Measurements from ENCODE around the gene RPS26. TPM values are rescaled to one million over a fixed set of nuclear protein-coding genes. Genes with fewer than 3 reads are reported as not detected.

RPS26 gene
- total and polyA plus RNA-seq, 9 of the 15 experiments (the other 6 are each of a cell fraction or from before 2014, with no cell fraction given): 70.2 to 1,589 (median 852) TPM

DNA sequence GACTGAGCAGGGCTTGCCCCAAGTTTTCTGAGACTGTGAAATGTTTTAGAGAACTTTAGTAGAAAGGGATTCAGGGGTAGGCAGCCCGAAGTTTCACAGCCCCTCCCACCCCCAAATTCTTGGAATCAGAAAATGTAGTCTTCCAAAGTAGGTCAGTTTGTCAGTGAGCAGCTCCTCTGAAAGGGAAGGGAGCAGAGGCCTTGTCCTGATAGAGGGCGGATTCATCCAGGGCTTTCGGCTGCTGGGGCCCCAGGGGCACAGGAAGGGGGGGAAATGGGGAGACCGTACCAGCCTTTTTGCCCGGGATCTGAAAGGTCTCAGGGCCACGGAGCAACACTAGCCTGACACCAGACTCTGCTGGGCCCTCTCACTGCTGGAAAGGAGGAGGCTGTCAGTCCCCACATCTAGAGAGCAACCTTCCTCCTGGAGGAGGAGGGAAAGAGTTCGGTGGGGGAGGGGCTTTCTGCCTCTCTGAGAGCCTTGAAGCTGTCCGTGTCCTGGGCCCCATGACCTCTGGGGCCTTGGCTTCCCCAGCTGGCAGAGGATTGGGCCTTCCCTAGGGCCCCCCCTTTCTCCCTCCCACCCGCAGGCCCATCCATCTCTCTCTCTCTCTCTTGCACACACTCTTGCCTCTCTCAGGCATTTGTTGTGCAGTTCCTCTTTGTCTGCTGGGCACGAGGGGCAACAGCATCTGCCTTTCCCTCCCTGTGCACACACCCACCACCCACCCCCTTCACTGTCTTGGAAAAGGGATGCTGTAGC, 21.1 kb upstream of the RPS26 start, which contains the start of gene IKZF4 (continued):
- TF ChIP-seq, protein P1, sequence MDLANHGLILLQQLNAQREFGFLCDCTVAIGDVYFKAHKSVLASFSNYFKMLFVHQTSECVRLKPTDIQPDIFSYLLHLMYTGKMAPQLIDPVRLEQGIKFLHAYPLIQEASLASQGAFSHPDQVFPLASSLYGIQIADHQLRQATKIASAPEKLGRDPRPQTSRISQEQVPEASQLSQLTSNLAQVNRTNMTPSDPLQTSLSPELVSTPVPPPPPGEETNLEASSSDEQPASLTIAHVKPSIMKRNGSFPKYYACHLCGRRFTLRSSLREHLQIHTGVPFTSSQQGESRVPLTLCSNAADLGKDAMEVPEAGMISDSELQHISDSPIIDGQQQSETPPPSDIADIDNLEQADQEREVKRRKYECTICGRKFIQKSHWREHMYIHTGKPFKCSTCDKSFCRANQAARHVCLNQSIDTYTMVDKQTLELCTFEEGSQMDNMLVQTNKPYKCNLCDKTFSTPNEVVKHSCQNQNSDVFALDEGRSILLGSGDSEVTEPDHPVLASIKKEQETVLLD (IDR thresholded peaks at IDR 0.05): no peak
- TF ChIP-seq RCOR1 (IDR thresholded peaks at IDR 0.05; ENCODE audit: borderline replicate concordance in 1 of 2, low read depth in 2 of 2, low read length in 2 of 2): peak in 1 of 2 experiments; percentile 14; a peak in 1 of 4 replicates
- no peak for TF ChIP-seq PURB (CRISPR knock-in tag; IDR thresholded peaks at IDR 0.05; ENCODE audit: low read depth)
- no peak for TF ChIP-seq BMI1 (IDR thresholded peaks at IDR 0.05; ENCODE audit: low read length)
- TF ChIP-seq SMAD4 (CRISPR knock-in tag; conservative IDR thresholded peaks at IDR 0.05): 0 out of 2 replicates have a peak, but pooled peaks have one; percentile 11
- TF ChIP-seq, protein P2, sequence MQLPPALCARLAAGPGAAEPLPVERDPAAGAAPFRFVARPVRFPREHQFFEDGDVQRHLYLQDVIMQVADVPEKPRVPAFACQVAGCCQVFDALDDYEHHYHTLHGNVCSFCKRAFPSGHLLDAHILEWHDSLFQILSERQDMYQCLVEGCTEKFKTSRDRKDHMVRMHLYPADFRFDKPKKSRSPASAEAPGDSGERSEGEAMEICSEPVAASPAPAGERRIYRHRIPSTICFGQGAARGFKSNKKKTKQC (CRISPR knock-in tag; IDR thresholded peaks at IDR 0.05): no peak; the same call in 1 of the 2 replicates
- peak; percentile 48 for TF ChIP-seq TAF9B (IDR thresholded peaks at IDR 0.05; ENCODE audit: partially characterized antibody)
- peak; percentile 51; the same call in 1 of the 2 replicates for TF ChIP-seq ELF2 (CRISPR knock-in tag; IDR thresholded peaks at IDR 0.05)
- no peak for TF ChIP-seq ZNF431 (CRISPR knock-in tag; IDR thresholded peaks at IDR 0.05)
- TF ChIP-seq RBM39 (optimal IDR thresholded peaks at IDR 0.05; ENCODE audit: low read depth, low read length): no peak
- no peak for TF ChIP-seq SIX5 (IDR thresholded peaks at IDR 0.05; ENCODE audit: borderline replicate concordance in 1 of 2, insufficient read depth in 1 of 2, low read depth in 1 of 2, low read length in 2 of 2)
- TF ChIP-seq DPF2 (IDR thresholded peaks at IDR 0.05): no peak
- TF ChIP-seq SRSF3 (IDR thresholded peaks at IDR 0.05; ENCODE audit: insufficient read depth, low read length): no peak
- TF ChIP-seq, protein P3, sequence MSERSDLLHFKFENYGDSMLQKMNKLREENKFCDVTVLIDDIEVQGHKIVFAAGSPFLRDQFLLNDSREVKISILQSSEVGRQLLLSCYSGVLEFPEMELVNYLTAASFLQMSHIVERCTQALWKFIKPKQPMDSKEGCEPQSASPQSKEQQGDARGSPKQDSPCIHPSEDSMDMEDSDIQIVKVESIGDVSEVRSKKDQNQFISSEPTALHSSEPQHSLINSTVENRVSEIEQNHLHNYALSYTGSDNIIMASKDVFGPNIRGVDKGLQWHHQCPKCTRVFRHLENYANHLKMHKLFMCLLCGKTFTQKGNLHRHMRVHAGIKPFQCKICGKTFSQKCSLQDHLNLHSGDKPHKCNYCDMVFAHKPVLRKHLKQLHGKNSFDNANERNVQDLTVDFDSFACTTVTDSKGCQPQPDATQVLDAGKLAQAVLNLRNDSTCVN (CRISPR knock-in tag; IDR thresholded peaks at IDR 0.05): no peak
- TF ChIP-seq NFE2L1 (tag; IDR thresholded peaks at IDR 0.05; ENCODE audit: borderline replicate concordance, low read depth): no peak
- TF ChIP-seq, protein P4, sequence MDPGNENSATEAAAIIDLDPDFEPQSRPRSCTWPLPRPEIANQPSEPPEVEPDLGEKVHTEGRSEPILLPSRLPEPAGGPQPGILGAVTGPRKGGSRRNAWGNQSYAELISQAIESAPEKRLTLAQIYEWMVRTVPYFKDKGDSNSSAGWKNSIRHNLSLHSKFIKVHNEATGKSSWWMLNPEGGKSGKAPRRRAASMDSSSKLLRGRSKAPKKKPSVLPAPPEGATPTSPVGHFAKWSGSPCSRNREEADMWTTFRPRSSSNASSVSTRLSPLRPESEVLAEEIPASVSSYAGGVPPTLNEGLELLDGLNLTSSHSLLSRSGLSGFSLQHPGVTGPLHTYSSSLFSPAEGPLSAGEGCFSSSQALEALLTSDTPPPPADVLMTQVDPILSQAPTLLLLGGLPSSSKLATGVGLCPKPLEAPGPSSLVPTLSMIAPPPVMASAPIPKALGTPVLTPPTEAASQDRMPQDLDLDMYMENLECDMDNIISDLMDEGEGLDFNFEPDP (CRISPR knock-in tag; IDR thresholded peaks at IDR 0.05): no peak
- no peak for TF ChIP-seq ZC3H11A (IDR thresholded peaks at IDR 0.05; ENCODE audit: low read depth, low read length)
- TF ChIP-seq SP1 (CRISPR knock-in tag; IDR thresholded peaks at IDR 0.05): peak; percentile 33; the same call in 1 of the 2 replicates
- no peak for TF ChIP-seq MAFF (IDR thresholded peaks at IDR 0.05; ENCODE audit: low read length)
- no peak for TF ChIP-seq NR1H2 (CRISPR knock-in tag; IDR thresholded peaks at IDR 0.05)
- no peak for TF ChIP-seq HIVEP1 (CRISPR knock-in tag; IDR thresholded peaks at IDR 0.05)
- no peak for TF ChIP-seq ARID1B (IDR thresholded peaks at IDR 0.05)
- TF ChIP-seq ZKSCAN8 (CRISPR knock-in tag; IDR thresholded peaks at IDR 0.05): no peak
- TF ChIP-seq, protein P5, sequence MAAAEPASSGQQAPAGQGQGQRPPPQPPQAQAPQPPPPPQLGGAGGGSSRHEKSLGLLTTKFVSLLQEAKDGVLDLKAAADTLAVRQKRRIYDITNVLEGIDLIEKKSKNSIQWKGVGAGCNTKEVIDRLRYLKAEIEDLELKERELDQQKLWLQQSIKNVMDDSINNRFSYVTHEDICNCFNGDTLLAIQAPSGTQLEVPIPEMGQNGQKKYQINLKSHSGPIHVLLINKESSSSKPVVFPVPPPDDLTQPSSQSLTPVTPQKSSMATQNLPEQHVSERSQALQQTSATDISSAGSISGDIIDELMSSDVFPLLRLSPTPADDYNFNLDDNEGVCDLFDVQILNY (CRISPR knock-in tag; IDR thresholded peaks at IDR 0.05): no peak
